ENCODE data around the gene FRMD4A. TPM values are rescaled to one million over a fixed set of nuclear protein-coding genes. Genes with fewer than 3 reads are reported as not detected.

Gene FRMD4A
- total RNA-seq, 1 experiment from 2014 or later = 19.6 TPM

DNA sequence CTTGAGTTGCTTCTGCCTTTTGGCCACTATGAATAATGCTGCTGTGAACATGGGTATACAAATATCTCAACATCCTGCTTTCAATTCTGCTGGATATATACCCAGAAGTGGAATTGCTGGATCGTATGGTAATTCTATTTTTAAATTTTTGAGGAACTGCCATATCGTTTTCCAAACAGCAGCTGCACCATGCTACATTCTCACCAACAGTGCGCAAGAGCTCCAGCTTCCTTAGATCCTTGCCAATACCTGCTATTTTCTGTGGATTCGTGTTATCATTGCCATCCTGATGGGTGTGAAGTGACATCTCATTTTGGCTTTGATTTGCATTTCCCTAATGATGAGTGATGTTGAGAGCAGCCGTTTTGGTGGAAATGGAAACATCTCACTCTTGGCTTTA lies 26.7 kb downstream of the FRMD4A start:
- Mint-ChIP-seq H3K4me3 (no peak overlapping the region), H3K4me1 (peaks cover 0 to 2% of the 10 kb centered on the region in 2 experiments; a peak in 1 of 4 replicates), H3K36me3 (ENCODE audit: insufficient read depth in 1 of 3, low read depth in 3 of 3) (no peaks in the 10 kb centered on the region), H3K9me3 (no peaks in the 10 kb centered on the region), H3K27me3 (ENCODE audit: low read depth) (peaks cover 3% of the 10 kb centered on the region; the same call in 1 of the 2 replicates), H3K27ac (no peak overlapping the region)
- no peak overlapping the region for H3K9ac ChIP-seq (ENCODE audit: extremely low read depth, insufficient read length, low read length)
- H3K4me2 ChIP-seq (ENCODE audit: insufficient read depth, insufficient read length, low read length) = no peak overlapping the region
- H3K23ac ChIP-seq (ENCODE audit: insufficient read length, low read depth, low read length) = no peak overlapping the region
- no peaks in the 10 kb centered on the region for H3K9me3 ChIP-seq (ENCODE audit: control insufficient read depth, low read depth, low read length)
- H3K14ac ChIP-seq (ENCODE audit: insufficient read depth, low read length) = no peak overlapping the region
- no peak overlapping the region for H3K18ac ChIP-seq (ENCODE audit: insufficient read length, low read depth, low read length)
- H4K91ac ChIP-seq (ENCODE audit: insufficient read length, low read depth, low read length) = no peak overlapping the region
- H3K56ac ChIP-seq (ENCODE audit: insufficient read length, low read depth, low read length) = no peak overlapping the region
- no peak overlapping the region for H2BK20ac ChIP-seq (ENCODE audit: low read depth, low read length, poor library complexity, severe bottlenecking)
- no peak for DNase-seq
- no peak overlapping the region for H2AK5ac ChIP-seq (ENCODE audit: insufficient read length, low read length)
- TF ChIP-seq, protein P1, sequence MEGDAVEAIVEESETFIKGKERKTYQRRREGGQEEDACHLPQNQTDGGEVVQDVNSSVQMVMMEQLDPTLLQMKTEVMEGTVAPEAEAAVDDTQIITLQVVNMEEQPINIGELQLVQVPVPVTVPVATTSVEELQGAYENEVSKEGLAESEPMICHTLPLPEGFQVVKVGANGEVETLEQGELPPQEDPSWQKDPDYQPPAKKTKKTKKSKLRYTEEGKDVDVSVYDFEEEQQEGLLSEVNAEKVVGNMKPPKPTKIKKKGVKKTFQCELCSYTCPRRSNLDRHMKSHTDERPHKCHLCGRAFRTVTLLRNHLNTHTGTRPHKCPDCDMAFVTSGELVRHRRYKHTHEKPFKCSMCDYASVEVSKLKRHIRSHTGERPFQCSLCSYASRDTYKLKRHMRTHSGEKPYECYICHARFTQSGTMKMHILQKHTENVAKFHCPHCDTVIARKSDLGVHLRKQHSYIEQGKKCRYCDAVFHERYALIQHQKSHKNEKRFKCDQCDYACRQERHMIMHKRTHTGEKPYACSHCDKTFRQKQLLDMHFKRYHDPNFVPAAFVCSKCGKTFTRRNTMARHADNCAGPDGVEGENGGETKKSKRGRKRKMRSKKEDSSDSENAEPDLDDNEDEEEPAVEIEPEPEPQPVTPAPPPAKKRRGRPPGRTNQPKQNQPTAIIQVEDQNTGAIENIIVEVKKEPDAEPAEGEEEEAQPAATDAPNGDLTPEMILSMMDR (conservative IDR thresholded peaks at IDR 0.05) = no peak
- H2BK12ac ChIP-seq (ENCODE audit: insufficient read length, low read depth, low read length) = no peak overlapping the region
- H4K20me1 ChIP-seq (ENCODE audit: control insufficient read depth, insufficient read depth, insufficient read length) = no peaks in the 10 kb centered on the region
- no peak overlapping the region for H2BK5ac ChIP-seq (ENCODE audit: insufficient read length, low read length)
- no peaks in the 10 kb centered on the region for H3K27me3 ChIP-seq (ENCODE audit: insufficient read depth, low read length)
- H2AFZ ChIP-seq (ENCODE audit: low read length) = no peak overlapping the region
- H3T11ph ChIP-seq (ENCODE audit: low read length) = no peak overlapping the region
- H2BK120ac ChIP-seq (ENCODE audit: low read depth, low read length, poor library complexity, severe bottlenecking) = no peak overlapping the region
- no peak overlapping the region for H2BK15ac ChIP-seq (ENCODE audit: low read depth, low read length)
- H3K23me2 ChIP-seq (ENCODE audit: insufficient read length, low read depth, low read length, poor library complexity, severe bottlenecking) = no peaks in the 10 kb centered on the region
- no peak overlapping the region for H3K27ac ChIP-seq (ENCODE audit: insufficient read length, low read depth, low read length)
- no peaks in the 10 kb centered on the region for H3K4me1 ChIP-seq (ENCODE audit: insufficient read depth, low read length)
- WGBS (ENCODE audit: extremely low coverage, insufficient read length, low lambda C conversion rate) = no CpG with 5 or more reads among the region's 5 CpGs
- no peak overlapping the region for H4K8ac ChIP-seq (replicated peaks; ENCODE audit: insufficient read length, low read depth, low read length)
- H3K4ac ChIP-seq (ENCODE audit: low read depth, low read length) = no peak overlapping the region
- no peak overlapping the region for H4K5ac ChIP-seq (ENCODE audit: insufficient read length, low read depth, low read length)
- H3K79me1 ChIP-seq (ENCODE audit: insufficient read depth, low read depth, low read length, poor library complexity, severe bottlenecking) = no peaks in the 10 kb centered on the region
- no peaks in the 10 kb centered on the region for H3K79me2 ChIP-seq (ENCODE audit: insufficient read depth, low read length)

All from H9 (cell line).